Fibroblast of lung (primary cell): ENCODE measurements around the gene MAP6.

Experiments
- EZH2 ChIP-seq: IDR thresholded peaks from 2 replicates; pipeline ENCODE4 v1.5.1; 2012; ENCODE audit warnings: low read length, control low read depth, mild to moderate bottlenecking; ENCODE audit errors: missing control alignments
- TF ChIP-seq, protein P1 (sequence below), 2 donors: IDR thresholded peaks in 1 of 2; conservative IDR thresholded peaks in 1 of 2; 1 replicate in 1 of 2; 2 replicates in 1 of 2; pipeline ENCODE4 v1.5.1; 2011 to 2012; ENCODE audit warnings: low read length in 2 of 2, control low read depth in 1 of 2, inconsistent platforms in 1 of 2, low read depth in 1 of 2, mild to moderate bottlenecking in 1 of 2

DNA sequence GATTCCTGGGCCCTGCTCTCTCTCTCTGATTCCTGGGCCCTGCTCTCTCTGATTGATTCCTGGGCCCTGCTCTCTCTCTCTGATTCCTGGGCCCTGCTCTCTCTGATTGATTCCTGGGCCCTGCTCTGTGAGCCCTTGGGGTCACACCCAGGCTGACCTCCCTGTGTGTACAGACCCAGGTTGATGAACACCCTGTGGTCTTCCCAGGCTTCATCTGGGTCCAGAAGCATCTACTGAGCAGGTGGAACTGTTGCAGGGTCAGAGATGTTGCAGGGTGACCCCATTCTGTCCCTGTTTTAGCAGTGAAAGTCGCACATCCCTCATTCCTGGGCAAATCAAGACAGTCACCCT lies 126.8 kb downstream of the MAP6 start:
- TF ChIP-seq, protein P1, sequence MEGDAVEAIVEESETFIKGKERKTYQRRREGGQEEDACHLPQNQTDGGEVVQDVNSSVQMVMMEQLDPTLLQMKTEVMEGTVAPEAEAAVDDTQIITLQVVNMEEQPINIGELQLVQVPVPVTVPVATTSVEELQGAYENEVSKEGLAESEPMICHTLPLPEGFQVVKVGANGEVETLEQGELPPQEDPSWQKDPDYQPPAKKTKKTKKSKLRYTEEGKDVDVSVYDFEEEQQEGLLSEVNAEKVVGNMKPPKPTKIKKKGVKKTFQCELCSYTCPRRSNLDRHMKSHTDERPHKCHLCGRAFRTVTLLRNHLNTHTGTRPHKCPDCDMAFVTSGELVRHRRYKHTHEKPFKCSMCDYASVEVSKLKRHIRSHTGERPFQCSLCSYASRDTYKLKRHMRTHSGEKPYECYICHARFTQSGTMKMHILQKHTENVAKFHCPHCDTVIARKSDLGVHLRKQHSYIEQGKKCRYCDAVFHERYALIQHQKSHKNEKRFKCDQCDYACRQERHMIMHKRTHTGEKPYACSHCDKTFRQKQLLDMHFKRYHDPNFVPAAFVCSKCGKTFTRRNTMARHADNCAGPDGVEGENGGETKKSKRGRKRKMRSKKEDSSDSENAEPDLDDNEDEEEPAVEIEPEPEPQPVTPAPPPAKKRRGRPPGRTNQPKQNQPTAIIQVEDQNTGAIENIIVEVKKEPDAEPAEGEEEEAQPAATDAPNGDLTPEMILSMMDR (conservative IDR thresholded peaks at IDR 0.05 in 1 of 2, IDR thresholded peaks at IDR 0.05 in 1 of 2; ENCODE audit: low read depth in 1 of 2, low read length in 2 of 2) = no peak
- TF ChIP-seq EZH2 = no peak
